MM.1S (cell line): ENCODE measurements around the gene OR1B1.

Source experiments
- DNase-seq: peaks from one replicate; pipeline ENCODE4 v3.0.0-alpha.2; 2015
- H2AFZ ChIP-seq: fragments of 300-600 bp; sonication (generic); 2 replicates; pipeline ENCODE4 v1.6.0; 2016; ENCODE audit warnings: antibody characterized with exemption, low read length
- H3F3A ChIP-seq: fragments of 300-600 bp; sonication (generic); 2 replicates; pipeline ENCODE4 v1.6.1; 2016; ENCODE audit warnings: mild to moderate bottlenecking, antibody characterized with exemption, low read length, moderate library complexity, mixed read lengths; ENCODE audit not compliant: insufficient read depth
- H3K27ac ChIP-seq: fragments of 300-600 bp; sonication (generic); 2 replicates; pipeline ENCODE4 v1.5.1; 2016; ENCODE audit warnings: mild to moderate bottlenecking, low read length
- H3K27me3 ChIP-seq: fragments of 300-600 bp; sonication (generic); replicated peaks from 2 replicates; pipeline ENCODE4 v1.6.0; 2016; ENCODE audit warnings: low read length; ENCODE audit not compliant: insufficient read depth
- H3K36me3 ChIP-seq: fragments of 300-600 bp; sonication (generic); replicated peaks from 2 replicates; pipeline ENCODE4 v1.6.1; 2016; ENCODE audit warnings: mild to moderate bottlenecking, low read length, mixed read lengths; ENCODE audit not compliant: insufficient read depth
- H3K4me1 ChIP-seq: fragments of 300-600 bp; sonication (generic); 2 replicates; pipeline ENCODE4 v1.6.1; 2016; ENCODE audit warnings: low read length, mixed read lengths
- H3K4me2 ChIP-seq: fragments of 300-600 bp; sonication (generic); 2 replicates; pipeline ENCODE4 v1.6.0; 2016; ENCODE audit warnings: low read depth, low read length
- H3K4me3 ChIP-seq: fragments of 300-600 bp; sonication (generic); 2 replicates; pipeline ENCODE4 v1.5.1; 2016; ENCODE audit warnings: low read length, mixed read lengths
- H3K79me2 ChIP-seq: fragments of 300-600 bp; sonication (generic); 2 replicates; pipeline ENCODE4 v1.6.1; 2016; ENCODE audit warnings: mixed run types, low read length, mixed read lengths
- H3K9ac ChIP-seq: fragments of 300-600 bp; sonication (generic); 2 replicates; pipeline ENCODE4 v1.6.1; 2016; ENCODE audit warnings: low read length, mixed read lengths
- H3K9me2 ChIP-seq: fragments of 300-600 bp; sonication (generic); replicated peaks from 2 replicates; pipeline ENCODE4 v1.6.1; 2016; ENCODE audit warnings: mild to moderate bottlenecking, low read length, mixed read lengths; ENCODE audit not compliant: insufficient read depth
- H3K9me3 ChIP-seq: fragments of 300-600 bp; sonication (generic); replicated peaks from 2 replicates; pipeline ENCODE4 v1.6.1; 2016; ENCODE audit warnings: mild to moderate bottlenecking, low read length, mixed read lengths; ENCODE audit not compliant: insufficient read depth
- H4K20me1 ChIP-seq: fragments of 300-600 bp; sonication (generic); 2 replicates; pipeline ENCODE4 v1.6.1; 2016; ENCODE audit warnings: mild to moderate bottlenecking, low read length, moderate library complexity, mixed read lengths; ENCODE audit not compliant: insufficient read depth
- CTCF ChIP-seq: fragments of 300-600 bp; sonication (generic); IDR thresholded peaks from 2 replicates; pipeline ENCODE4 v1.5.1; 2016; ENCODE audit warnings: antibody characterized with exemption, low read length, mixed read lengths
- EZH2 ChIP-seq: fragments of 300-600 bp; sonication (generic); optimal IDR thresholded peaks from 2 replicates; pipeline ENCODE3; 2017; ENCODE audit warnings: low read depth, mild to moderate bottlenecking, antibody characterized with exemption, low read length, mixed read lengths
- EZH2phosphoT487 ChIP-seq: fragments of 300-600 bp; sonication (generic); IDR thresholded peaks from 2 replicates; pipeline ENCODE4 v1.6.1; 2018; ENCODE audit warnings: antibody characterized with exemption, low read length

OR1B1 gene

GRCh38 chr9:122672481-122672880 is 15.1 kb upstream of the OR1B1 start:
- Histone ChIP-seq H3K27me3 (no peaks in the 10 kb centered on the region), H3F3A (no peaks in the 10 kb centered on the region), H4K20me1 (no peaks in the 10 kb centered on the region), H3K79me2 (no peaks in the 10 kb centered on the region), H3K9ac (no peak overlapping the region), H3K36me3 (no peaks in the 10 kb centered on the region), H3K9me3 (no peaks in the 10 kb centered on the region), H2AFZ (no peak overlapping the region), H3K9me2 (no peaks in the 10 kb centered on the region), H3K4me3 (no peak overlapping the region), H3K4me2 (no peak overlapping the region), H3K4me1 (no peaks in the 10 kb centered on the region), H3K27ac (no peak overlapping the region)
- TF ChIP-seq EZH2phosphoT487 (no peak), EZH2 (no peak), CTCF (no peak)
- no peak for DNase-seq

GRCh38 chr9:122661416-122661815 is 4.0 kb upstream of the OR1B1 start, which contains the start of gene OR1L1:
OR1L1 (plus strand) TSS chr9:122661716; CDS start chr9:122661716, 0 bp downstream.
- Histone ChIP-seq H3K9me2 (no peaks in the 10 kb centered on the region), H3K4me2 (no peak within 1 kb of the TSS), H3K9me3 (no peaks in the 10 kb centered on the region), H3K9ac (no peak within 1 kb of the TSS), H3K27ac (no peak within 1 kb of the TSS), H3K4me1 (no peaks in the 10 kb centered on the region), H2AFZ (no peak within 1 kb of the TSS), H3F3A (no peaks in the 10 kb centered on the region), H3K79me2 (no peaks in the 10 kb centered on the region), H4K20me1 (no peaks in the 10 kb centered on the region), H3K27me3 (no peaks in the 10 kb centered on the region), H3K4me3 (no peak within 1 kb of the TSS), H3K36me3 (no peaks in the 10 kb centered on the region)
- TF ChIP-seq EZH2 = no peak
- no peak for TF ChIP-seq CTCF
- TF ChIP-seq EZH2phosphoT487 = no peak
- DNase-seq = no peak

- no peak overlapping the region for H3K4me3 ChIP-seq
- no peaks in the 10 kb centered on the region for H3F3A ChIP-seq
- no peak overlapping the region for H3K9ac ChIP-seq
- H3K79me2 ChIP-seq = no peaks in the 10 kb centered on the region
- H3K27ac ChIP-seq = no peak overlapping the region
- no peaks in the 10 kb centered on the region for H4K20me1 ChIP-seq
- no peak for DNase-seq
- no peak overlapping the region for H3K4me2 ChIP-seq
- no peaks in the 10 kb centered on the region for H3K4me1 ChIP-seq
- no peak for TF ChIP-seq CTCF
- H3K9me2 ChIP-seq = no peaks in the 10 kb centered on the region
- no peak overlapping the region for H2AFZ ChIP-seq
- H3K27me3 ChIP-seq = no peaks in the 10 kb centered on the region
- H3K36me3 ChIP-seq = no peaks in the 10 kb centered on the region
- no peaks in the 10 kb centered on the region for H3K9me3 ChIP-seq
Measured at GRCh38 chr9:122656378-122656777, 1.0 kb downstream of the OR1B1 start.

- H3K4me1 ChIP-seq = no peaks in the 10 kb centered on the region
- H2AFZ ChIP-seq = no peak overlapping the region
- H3K4me2 ChIP-seq = no peak overlapping the region
- H3K4me3 ChIP-seq = no peak overlapping the region
- TF ChIP-seq EZH2phosphoT487 (no peak), EZH2 (no peak), CTCF (no peak)
- DNase-seq = peak; percentile 14
- no peaks in the 10 kb centered on the region for H3K9me2 ChIP-seq
- no peak overlapping the region for H3K27ac ChIP-seq
- H3K9me3 ChIP-seq = no peaks in the 10 kb centered on the region
- no peaks in the 10 kb centered on the region for H3K27me3 ChIP-seq
- H3K9ac ChIP-seq = no peak overlapping the region
- no peaks in the 10 kb centered on the region for H3K36me3 ChIP-seq
- no peaks in the 10 kb centered on the region for H3F3A ChIP-seq
- H3K79me2 ChIP-seq = no peaks in the 10 kb centered on the region
- no peaks in the 10 kb centered on the region for H4K20me1 ChIP-seq
Measured at GRCh38 chr9:122642226-122642625, 15.2 kb downstream of the OR1B1 start.
